IMR-90 (cell line): Measurements from ENCODE around the gene FBXL20. TPM values are rescaled to one million over a fixed set of nuclear protein-coding genes. Genes with fewer than 3 reads are reported as not detected.

Experiments
- ATAC-seq: fragments of 200-7000 bp; cut with Tn5 transposase; 2 replicates; pipeline ENCODE4 v1.9.1; 2020; ENCODE audit warnings: low read depth, mild to moderate bottlenecking, moderate library complexity
- BruUV-seq: library from RNA; stranded (reverse); fragments of 400-500 nt; replicated peaks from 2 replicates; lab custom pipeline; 2021; lab: Mats Ljungman, UMichigan
- CTCF ChIA-PET: fragments of 300-600 bp; formaldehyde crosslinking; extraction: SDS; loops from one replicate; lab custom pipeline; 2021; ENCODE audit warnings: antibody characterized with exemption; lab: Yijun Ruan, JAX
- POLR2A ChIA-PET: fragments of 300-600 bp; sonication (Branson Sonifier 250); formaldehyde crosslinking; loops from one replicate; lab custom pipeline; 2022; ENCODE audit warnings: antibody characterized with exemption; ENCODE audit not compliant: unreplicated experiment; lab: Charles Lee
- DNase-seq: peaks from one replicate; pipeline ENCODE4 v3.0.0; 2013
- H2AFZ ChIP-seq: replicated peaks from 2 replicates; pipeline ENCODE3; 2013; ENCODE audit warnings: low read length, mild to moderate bottlenecking; ENCODE audit not compliant: poor library complexity
- H2AK5ac ChIP-seq: 2 replicates; pipeline ENCODE4 v1.6.1; 2013; ENCODE audit warnings: low read depth, low read length, inconsistent platforms
- H2AK9ac ChIP-seq: replicated peaks from 2 replicates; pipeline ENCODE3; 2013; ENCODE audit warnings: mild to moderate bottlenecking, low read depth, low read length, moderate library complexity; ENCODE audit not compliant: poor library complexity
- H2BK120ac ChIP-seq: 2 replicates; pipeline ENCODE4 v1.6.1; 2013; ENCODE audit warnings: low read depth, low read length, inconsistent platforms
- H2BK15ac ChIP-seq: 3 replicates; pipeline ENCODE4 v1.6.1; 2013; ENCODE audit warnings: low read depth, low read length, inconsistent platforms
- H2BK20ac ChIP-seq: 2 replicates; pipeline ENCODE4 v1.6.1; 2013; ENCODE audit warnings: low read depth, mild to moderate bottlenecking, inconsistent platforms, low read length, moderate library complexity
- H2BK5ac ChIP-seq: 2 replicates; pipeline ENCODE4 v1.6.1; 2013; ENCODE audit warnings: mild to moderate bottlenecking, low read depth, low read length, inconsistent platforms; ENCODE audit not compliant: poor library complexity, severe bottlenecking
- H3K14ac ChIP-seq: replicated peaks from 2 replicates; pipeline ENCODE4 v1.6.1; 2013; ENCODE audit warnings: low read depth, low read length, inconsistent platforms
- H3K18ac ChIP-seq: 2 replicates; pipeline ENCODE4 v1.6.1; 2013; ENCODE audit warnings: low read depth, low read length, control low read depth
- H3K23ac ChIP-seq: 2 replicates; pipeline ENCODE4 v1.6.1; 2013; ENCODE audit warnings: low read depth, low read length, inconsistent platforms
- H3K27ac ChIP-seq: 2 replicates; pipeline ENCODE4 v1.5.1; 2013; ENCODE audit warnings: mild to moderate bottlenecking, control low read depth, low read length; ENCODE audit not compliant: insufficient read depth
- H3K27me3 ChIP-seq: 2 replicates; pipeline ENCODE4 v1.6.1; 2013; ENCODE audit warnings: low read length; ENCODE audit not compliant: control insufficient read depth, insufficient read depth
- H3K36me3 ChIP-seq: 2 replicates; pipeline ENCODE4 v1.6.1; 2013; ENCODE audit warnings: low read length, mixed read lengths; ENCODE audit not compliant: control insufficient read depth, insufficient read depth
- H3K4ac ChIP-seq: 2 replicates; pipeline ENCODE4 v1.6.1; 2013; ENCODE audit warnings: low read depth, low read length, inconsistent platforms
- H3K4me1 ChIP-seq: 2 replicates; pipeline ENCODE4 v1.6.1; 2013; ENCODE audit warnings: low read length, mixed read lengths; ENCODE audit not compliant: control insufficient read depth, insufficient read depth
- H3K4me2 ChIP-seq: 2 replicates; pipeline ENCODE4 v1.6.1; 2013; ENCODE audit warnings: low read depth, mild to moderate bottlenecking, control low read depth, low read length, moderate library complexity
- H3K4me3 ChIP-seq: 2 replicates; pipeline ENCODE4 v1.5.1; 2013; ENCODE audit warnings: low read depth, mild to moderate bottlenecking, control low read depth, low read length, moderate library complexity; ENCODE audit not compliant: insufficient read depth
- H3K56ac ChIP-seq: 2 replicates; pipeline ENCODE4 v1.6.1; 2013; ENCODE audit warnings: low read length, inconsistent platforms; ENCODE audit not compliant: insufficient read depth; ENCODE audit errors: extremely low read depth
- H3K79me1 ChIP-seq, 2 experiments: 2 replicates each; pipeline ENCODE4 v1.6.1; 2013; ENCODE audit warnings: low read length in 2 of 2, inconsistent platforms in 1 of 2, low read depth in 1 of 2
- H3K9ac ChIP-seq: 2 replicates; pipeline ENCODE4 v1.6.1; 2013; ENCODE audit warnings: low read depth, low read length, control low read depth
- H3K9me1 ChIP-seq: 2 replicates; pipeline ENCODE4 v1.6.1; 2013; ENCODE audit warnings: low read length, inconsistent platforms; ENCODE audit not compliant: insufficient read depth
- H3K9me3 ChIP-seq: 2 replicates; pipeline ENCODE4 v1.6.1; 2013; ENCODE audit warnings: low read length; ENCODE audit not compliant: control insufficient read depth, insufficient read depth
- H4K20me1 ChIP-seq: 2 replicates; pipeline ENCODE4 v1.6.1; 2013; ENCODE audit warnings: low read length, inconsistent platforms; ENCODE audit not compliant: insufficient read depth
- H4K5ac ChIP-seq: 2 replicates; pipeline ENCODE4 v1.6.1; 2013; ENCODE audit warnings: mild to moderate bottlenecking, low read depth, low read length, control low read depth
- H4K8ac ChIP-seq, 2 experiments: 2 replicates each; pipeline ENCODE4 v1.6.1; 2013; ENCODE audit warnings: low read depth in 2 of 2, low read length in 2 of 2, control low read depth in 1 of 2, inconsistent platforms in 1 of 2
- H4K91ac ChIP-seq: 2 replicates; pipeline ENCODE4 v1.6.1; 2013; ENCODE audit warnings: low read depth, low read length, inconsistent platforms; ENCODE audit not compliant: insufficient read depth
- MAZ ChIP-seq: IDR thresholded peaks from 2 replicates; pipeline ENCODE4 v1.6.1; 2012; ENCODE audit warnings: low read depth, mild to moderate bottlenecking, low read length, improper control_type of control experiment, moderate library complexity, borderline replicate concordance
- RAD21 ChIP-seq: IDR thresholded peaks from 2 replicates; pipeline ENCODE4 v1.6.1; 2012; ENCODE audit warnings: low read length, improper control_type of control experiment
- WGBS, 2 experiments: methylation state at CpG; one replicate each; pipeline versions ENCODE4 v1.1.5 to v1.1.7; 2013; ENCODE audit warnings: missing lambda C conversion rate in 2 of 2; ENCODE audit not compliant: insufficient read length in 1 of 2; ENCODE audit errors: extremely low coverage in 2 of 2; 5-methylcytosine and 5-hydroxymethylcytosine counted together
- dilution Hi-C: fragments of 300-500 bp; cut with HindIII; formaldehyde crosslinking; loops from one replicate; pipeline ENCODE4 v1.14.3; 2018; ENCODE audit warnings: low sequenced_read_pairs; ENCODE audit not compliant: unreplicated experiment
- in situ Hi-C: fragments of 300-500 bp; cut with MboI; formaldehyde crosslinking; loops from 3 replicates; pipeline ENCODE4 v1.14.3; 2019; ENCODE audit warnings: low sequenced_read_pairs, inconsistent platforms, mixed read lengths
- intact Hi-C: fragments of 100-400 bp; cut with micrococcal nuclease; formaldehyde crosslinking; loops from 2 replicates; pipeline ENCODE4 v1.10.0; 2022
- polyA plus RNA-seq, 3 experiments: library from polyadenylated mRNA; depleted of rRNA; stranded (reverse); fragments of >200 nt; gene quantifications; 2 replicates each; pipeline ENCODE4 v1.2.3, GENCODE V29; 2012; ENCODE audit warnings: low replicate concordance in 1 of 3
- total RNA-seq: library from RNA; depleted of rRNA; stranded (reverse); fragments of >200 nt; gene quantifications from 2 replicates; pipeline ENCODE4 v1.2.3, GENCODE V29; 2012

FBXL20 gene
- total and polyA plus RNA-seq, 2 of the 4 experiments (the other 2 are of a cell fraction), result 4.1 to 13.8 TPM

DNA sequence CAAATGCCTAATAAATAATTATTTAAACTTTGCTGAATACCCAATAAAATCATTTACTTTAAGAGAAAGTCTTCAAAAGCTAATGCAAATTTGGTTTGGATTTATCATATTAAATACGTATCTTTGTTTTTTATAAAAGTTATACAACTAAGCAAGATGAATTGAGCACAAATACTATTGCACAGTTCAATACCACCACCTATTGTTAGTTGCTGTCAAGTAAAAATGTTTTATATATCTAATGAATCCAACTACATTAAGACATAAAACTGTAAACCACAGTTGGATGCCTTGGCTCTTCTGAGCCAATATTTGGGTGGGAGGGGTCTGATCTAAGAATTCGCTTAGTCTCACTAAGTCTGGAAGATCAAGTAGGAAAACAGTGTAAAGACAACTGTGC, 7.7 kb downstream of the FBXL20 start:
- Histone ChIP-seq H2BK15ac (no peak overlapping the region), H3K18ac (no peak overlapping the region), H3K14ac (no peak overlapping the region), H2BK5ac (no peak overlapping the region), H4K5ac (no peak overlapping the region), H2BK20ac (no peak overlapping the region), H3K36me3 (no peaks in the 10 kb centered on the region), H3K56ac (no peak overlapping the region), H3K9ac (no peak overlapping the region), H3K79me1 (peaks cover 2 to 44% of the 10 kb centered on the region in 2 experiments; a peak in 3 of 4 replicates), H3K4me1 (no peaks in the 10 kb centered on the region), H4K20me1 (no peaks in the 10 kb centered on the region; the same call in 1 of the 2 replicates), H3K4me2 (no peak overlapping the region), H2AFZ (no peak overlapping the region), H2BK120ac (no peak overlapping the region), H2AK5ac (no peak overlapping the region), H4K8ac (no peak overlapping the region), H3K27ac (no peak overlapping the region), H3K4ac (no peak overlapping the region), H3K4me3 (no peak overlapping the region), H3K27me3 (no peaks in the 10 kb centered on the region), H3K9me3 (no peaks in the 10 kb centered on the region), H2AK9ac (no peak overlapping the region), H3K9me1 (no peaks in the 10 kb centered on the region), H3K23ac (no peak overlapping the region; the same call in 1 of the 2 replicates), H4K91ac (no peak overlapping the region)
- dilution Hi-C loops, result no loop called here
- no TSS peak for BruUV-seq
- no peak for ATAC-seq
- in situ Hi-C loops, result no loop called here
- ChIA-PET CTCF (interaction anchor here (0.6 kb wide), 1 partner anchor 40 kb away, joined by 9 read pairs; no protein-coding TSS in a partner anchor), POLR2A (no interaction called here)
- no CpG with 5 or more reads among the region's 2 CpGs for WGBS, 2 experiments
- TF ChIP-seq RAD21 (peak; percentile 28), MAZ (no peak)
- DNase-seq, result no peak
- intact Hi-C loops, result loop anchor here (10.0 kb wide), 1 partner anchor 69 kb away; no protein-coding TSS in a partner anchor
